Muscle of leg (tissue), 11 donors: ENCODE results near the gene CD3G. TPM values are rescaled to one million over a fixed set of nuclear protein-coding genes. Genes with fewer than 3 reads are reported as not detected.
"Not testable (repeated sequence)": the region's sequence is repeated elsewhere in the genome, so short reads cannot be mapped to it uniquely, and the experiment has no call there.

Experiments
- DNase-seq: peaks from one replicate; pipeline ENCODE4 v3.0.0; 2013
- H3K27ac ChIP-seq: one replicate; pipeline ENCODE4 v1.5.1; 2013; ENCODE audit warnings: mild to moderate bottlenecking, low read length, control low read depth
- H3K27me3 ChIP-seq: one replicate; pipeline ENCODE4 v1.6.1; 2013; ENCODE audit warnings: low read length; ENCODE audit not compliant: control insufficient read depth, insufficient read depth
- H3K36me3 ChIP-seq: one replicate; pipeline ENCODE4 v1.6.1; 2013; ENCODE audit warnings: low read length; ENCODE audit not compliant: control insufficient read depth, insufficient read depth
- H3K4me1 ChIP-seq: one replicate; pipeline ENCODE4 v1.6.1; 2013; ENCODE audit warnings: low read length; ENCODE audit not compliant: control insufficient read depth, insufficient read depth
- H3K4me3 ChIP-seq: one replicate; pipeline ENCODE4 v1.5.1; 2013; ENCODE audit warnings: low read length, control low read depth
- H3K9me3 ChIP-seq: replicated peaks from 2 replicates; pipeline ENCODE4 v1.6.1; 2013; ENCODE audit warnings: low read depth, low read length; ENCODE audit not compliant: control insufficient read depth
- WGBS: methylation state at CpG from one replicate; pipeline ENCODE4 v1.1.5; 2013; ENCODE audit warnings: missing lambda C conversion rate; ENCODE audit not compliant: insufficient coverage; 5-methylcytosine and 5-hydroxymethylcytosine counted together
- polyA plus RNA-seq, 8 donors: library from polyadenylated mRNA; unstranded; fragments of 120-200 nt; gene quantifications; one replicate each; pipeline versions ENCODE4 v1.2.1 to v1.2.3, GENCODE V29; 2013; ENCODE audit warnings: inconsistent platforms in 1 of 8, low replicate concordance in 1 of 8; ENCODE audit not compliant: insufficient read length in 8 of 8, insufficient read depth in 1 of 8
- total RNA-seq: library from RNA; stranded (reverse); fragments of 120-200 nt; gene quantifications from one replicate; pipeline ENCODE4 v1.2.4, GENCODE V29; 2013

The CD3G gene
- total and polyA plus RNA-seq, 9 donors, result 0.04 to 0.37 (median 0.13) TPM; not detected in 1

DNA sequence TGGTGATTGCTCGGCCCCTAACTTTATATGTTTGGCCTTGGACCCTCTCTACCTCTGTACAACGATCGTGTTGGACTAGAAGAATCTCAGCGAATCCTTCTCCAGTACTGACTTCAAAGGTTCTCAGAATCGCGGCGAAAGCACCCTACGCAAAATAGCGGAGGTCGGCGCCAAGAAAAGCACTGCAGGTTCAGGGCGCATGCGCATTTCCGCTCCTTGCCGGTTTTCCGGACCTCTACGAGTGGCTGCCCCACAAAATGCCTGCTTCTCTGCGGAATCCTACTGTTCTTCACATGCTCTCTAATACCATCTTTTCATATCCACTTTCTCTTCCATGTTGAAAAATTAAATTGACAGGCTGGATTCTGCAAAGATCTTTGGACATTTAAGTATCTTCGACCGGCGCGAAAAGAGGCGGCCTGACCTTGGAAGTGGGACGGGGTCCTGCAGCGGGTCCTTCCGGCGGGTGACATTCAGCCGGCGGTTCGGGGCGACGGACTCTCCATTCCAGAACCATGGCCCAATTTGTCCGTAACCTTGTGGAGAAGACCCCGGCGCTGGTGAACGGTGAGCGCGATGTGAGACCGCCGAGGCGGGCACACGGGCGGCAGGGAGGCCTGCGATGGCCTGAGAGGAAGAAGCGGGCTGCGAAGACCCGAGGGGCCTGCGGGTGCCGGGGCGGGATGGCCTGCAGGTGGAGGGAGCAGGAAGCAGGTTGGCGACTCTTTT is 57.2 kb downstream of the CD3G start, which contains the start of gene ATP5MG:
Gene ATP5MG, plus strand, starts transcription at position 456 of the 729 bp plus-strand sequence. Its CDS starts 60 bp downstream, at position 516.
- 0% methylated on average over 49 of the region's 51 CpGs for WGBS
- Histone ChIP-seq H3K27ac (peak within 1 kb of the TSS; percentile 66), H3K4me1 (peaks cover 14% of the 10 kb centered on the region), H3K4me3 (peak within 1 kb of the TSS; percentile 74), H3K9me3 (no peaks in the 10 kb centered on the region), H3K27me3 (no peaks in the 10 kb centered on the region), H3K36me3 (peaks cover 11% of the 10 kb centered on the region)
- peak; percentile 94 for DNase-seq

GRCh38 chr11:118401880-118402590 is 57.9 kb downstream of the CD3G start:
- Histone ChIP-seq H3K27ac (peak overlapping the region; percentile 66), H3K4me3 (peak overlapping the region; percentile 74), H3K9me3 (no peaks in the 10 kb centered on the region), H3K36me3 (peaks cover 17% of the 10 kb centered on the region), H3K27me3 (no peaks in the 10 kb centered on the region), H3K4me1 (peaks cover 14% of the 10 kb centered on the region)
- WGBS, result 0% methylated on average over 11 of the region's 22 CpGs
- no peak for DNase-seq

GRCh38 chr11:118402594-118402993 is 58.5 kb downstream of the CD3G start:
- Histone ChIP-seq H3K4me3 (peak overlapping the region; percentile 74), H3K4me1 (peaks cover 14% of the 10 kb centered on the region), H3K36me3 (peaks cover 22% of the 10 kb centered on the region)
- H3K27ac ChIP-seq, H3K9me3 ChIP-seq, H3K27me3 ChIP-seq, DNase-seq: not testable (repeated sequence)
- 67% methylated on average over 5 of the region's 7 CpGs for WGBS

Other genes starting within 250 kb of the CD3G start
- 2.4 TPM for gene SCN4B, start 191.5 kb upstream of the CD3G start, total RNA-seq
- 1 to 10 TPM; 2.8 to 5.1 (median 4.1) TPM for gene SCN4B, start 191.5 kb upstream of the CD3G start, polyA plus RNA-seq
- gene SCN2B, start 167.7 kb upstream of the CD3G start, total RNA-seq, result 4.2 TPM
- gene SCN2B, start 167.7 kb upstream of the CD3G start, polyA plus RNA-seq, result 1 to 10 TPM; 2.1 to 5.4 (median 4.4) TPM
- 2.5 TPM for gene JAML, start 119.3 kb upstream of the CD3G start, total RNA-seq
- gene JAML, start 119.3 kb upstream of the CD3G start, polyA plus RNA-seq, result 1 to 10 TPM; 1.2 to 5.3 (median 2.2) TPM
- gene MPZL3, start 92.0 kb upstream of the CD3G start, total RNA-seq, result 0.53 TPM
- gene MPZL3, start 92.0 kb upstream of the CD3G start, polyA plus RNA-seq, result 1 to 10 TPM in 2 of 8 donors, under 1 TPM in 6; 0.41 to 1.7 (median 0.77) TPM
- gene MPZL2, start 80.0 kb upstream of the CD3G start, total RNA-seq, result 0.40 TPM
- gene MPZL2, start 80.0 kb upstream of the CD3G start, polyA plus RNA-seq, result 1 to 10 TPM in 3 of 8 donors, under 1 TPM in 5; 0.54 to 6.9 (median 0.93) TPM
- gene CD3E, start 39.6 kb upstream of the CD3G start, total RNA-seq, result 0.13 TPM
- under 1 TPM; 0.25 to 0.64 (median 0.35) TPM for gene CD3E, start 39.6 kb upstream of the CD3G start, polyA plus RNA-seq
- 0.18 TPM for gene CD3D, start 1.6 kb upstream of the CD3G start, total RNA-seq
- gene CD3D, start 1.6 kb upstream of the CD3G start, polyA plus RNA-seq, result under 1 TPM in 4 of 8 donors, not detected in 4; 0.29 to 0.74 (median 0.41) TPM
- 27.3 TPM for gene UBE4A, start 15.3 kb downstream of the CD3G start, total RNA-seq
- 10 to 100 TPM; 15.5 to 23.6 (median 18.3) TPM for gene UBE4A, start 15.3 kb downstream of the CD3G start, polyA plus RNA-seq
- 256 TPM for gene ATP5MG, start 57.3 kb downstream of the CD3G start, total RNA-seq
- 100 to 1,000 TPM; 384 to 442 (median 421) TPM for gene ATP5MG, start 57.3 kb downstream of the CD3G start, polyA plus RNA-seq
- gene KMT2A, start 92.1 kb downstream of the CD3G start, total RNA-seq, result 27.2 TPM
- gene KMT2A, start 92.1 kb downstream of the CD3G start, polyA plus RNA-seq, result 10 to 100 TPM; 20.9 to 32.0 (median 26.3) TPM
- gene TTC36, start 183.1 kb downstream of the CD3G start, total RNA-seq, result 1.1 TPM
- 1 to 10 TPM; 1.2 to 3.2 (median 2.3) TPM for gene TTC36, start 183.1 kb downstream of the CD3G start, polyA plus RNA-seq
- gene TMEM25, start 186.8 kb downstream of the CD3G start, total RNA-seq, result 14.2 TPM
- 10 to 100 TPM; 15.3 to 22.0 (median 16.5) TPM for gene TMEM25, start 186.8 kb downstream of the CD3G start, polyA plus RNA-seq
- 19.9 TPM for gene IFT46, start 221.6 kb downstream of the CD3G start, total RNA-seq
- gene IFT46, start 221.6 kb downstream of the CD3G start, polyA plus RNA-seq, result 10 to 100 TPM; 13.7 to 22.2 (median 19.1) TPM
- 86.4 TPM for gene ARCN1, start 228.1 kb downstream of the CD3G start, total RNA-seq
- gene ARCN1, start 228.1 kb downstream of the CD3G start, polyA plus RNA-seq, result 100 to 1,000 TPM; 113 to 182 (median 134) TPM